GM21526 (cell line): Measurements from ENCODE around the gene PUS7.
"Not testable (repeated sequence)": the region's sequence is repeated elsewhere in the genome, so short reads cannot be mapped to it uniquely, and the experiment has no call there.

Experiments
- ATAC-seq: cut with Tn5 transposase; IDR thresholded peaks from one replicate; pipeline ENCODE4 v1.9.1; 2021; ENCODE audit warnings: moderate library complexity; ENCODE audit not compliant: unreplicated experiment, low FRiP score

The PUS7 gene

DNA sequence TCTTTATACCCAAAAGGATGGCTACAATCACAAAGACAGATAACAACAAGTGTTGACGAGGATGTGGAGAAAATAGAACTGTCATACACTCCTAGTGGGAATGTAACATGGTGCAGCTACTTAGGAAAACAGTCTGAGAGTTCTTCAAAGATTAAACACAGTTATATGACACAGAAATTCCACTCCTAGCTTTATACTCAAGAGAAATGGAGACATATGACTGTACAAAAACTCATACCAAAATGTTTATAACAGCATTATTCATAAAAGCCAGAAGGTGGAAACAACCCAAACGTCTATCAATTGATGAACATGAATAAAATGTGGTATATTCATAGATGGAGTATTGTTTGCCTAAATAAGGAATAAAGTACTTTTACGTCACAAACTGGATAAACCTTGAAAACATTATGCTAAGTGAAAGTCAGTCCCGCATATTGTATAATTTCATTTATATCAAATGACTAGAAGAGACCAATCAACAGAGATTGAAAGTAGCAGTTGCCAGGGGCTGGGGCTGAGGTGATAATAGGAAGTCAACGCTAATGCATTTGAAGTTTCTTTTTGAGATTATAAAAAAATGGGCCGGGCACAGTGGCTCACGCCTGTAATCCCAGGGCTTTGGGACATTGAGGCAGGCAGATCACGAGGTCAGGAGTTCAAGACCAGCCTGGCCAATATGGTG is 71.8 kb downstream of the PUS7 start:
- no peak for ATAC-seq

DNA sequence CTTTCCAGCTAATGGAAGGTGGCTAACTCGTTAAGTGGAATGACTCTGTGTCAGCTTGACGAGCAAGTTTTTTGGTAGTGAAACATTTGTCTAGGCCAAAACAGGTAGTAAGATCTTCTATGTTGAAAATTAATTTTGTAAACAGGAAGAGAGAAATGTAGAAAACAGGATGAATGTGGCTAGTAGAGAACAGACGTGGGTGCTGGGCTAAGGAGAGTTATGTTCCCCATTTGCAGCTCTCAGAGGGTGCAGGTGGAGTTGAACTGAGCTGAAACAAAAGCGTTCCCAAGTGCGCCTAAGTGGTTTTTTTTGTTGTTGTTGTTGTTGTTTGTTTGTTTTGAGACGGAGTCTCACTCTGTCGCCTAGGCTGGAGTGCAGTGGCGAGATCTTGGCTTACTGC is 73.9 kb downstream of the PUS7 start:
- ATAC-seq, result peak; percentile 75

DNA sequence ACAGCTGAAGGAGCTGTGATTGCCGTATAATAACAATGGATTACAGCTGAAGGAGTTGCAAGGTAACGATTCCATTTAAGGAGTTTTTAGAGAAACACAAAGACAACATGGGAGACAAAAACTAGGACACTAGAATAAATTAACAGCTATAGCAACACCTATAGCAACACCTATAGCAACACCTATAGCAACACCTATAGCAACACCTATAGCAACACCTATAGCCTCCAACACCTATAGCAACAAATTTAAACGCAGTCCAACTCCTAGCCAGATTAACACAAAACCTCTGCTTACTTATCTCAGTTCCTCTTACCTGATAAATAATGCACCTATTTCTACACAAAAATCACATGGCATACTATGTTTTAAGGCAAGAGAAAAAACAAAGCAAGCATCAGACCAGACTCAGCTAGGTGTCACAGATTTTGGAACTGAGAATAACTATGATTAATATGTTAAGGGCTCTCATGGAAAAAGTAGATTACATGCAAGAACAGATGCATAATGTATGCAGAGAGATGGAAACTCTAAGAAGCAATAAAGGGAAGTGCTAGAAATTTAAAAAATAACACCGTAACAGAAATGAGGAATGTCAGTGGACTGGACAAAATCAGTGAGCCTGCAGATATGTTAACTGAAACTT is 77.6 kb downstream of the PUS7 start:
- no peak for ATAC-seq

DNA sequence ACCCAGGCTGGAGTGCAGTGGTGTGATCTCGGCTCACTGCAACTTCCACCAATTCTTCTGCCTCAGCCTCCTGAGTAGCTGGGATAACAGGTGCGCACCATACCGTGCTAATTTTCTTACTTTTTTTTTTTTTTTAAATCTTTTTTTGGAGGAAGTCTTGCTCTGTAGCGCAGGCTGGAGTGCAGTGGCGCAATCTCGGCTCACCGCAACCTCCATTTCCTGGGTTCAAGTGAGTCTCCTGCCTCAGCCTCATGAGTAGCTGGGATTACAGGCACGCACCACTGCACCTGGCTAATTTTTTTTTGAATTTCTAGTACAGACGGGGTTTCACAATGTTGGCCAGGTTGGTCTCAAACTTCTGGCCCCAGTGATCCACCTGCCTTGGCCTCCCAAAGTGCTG is 79.9 kb downstream of the PUS7 start:
- ATAC-seq, result not testable (repeated sequence)

DNA sequence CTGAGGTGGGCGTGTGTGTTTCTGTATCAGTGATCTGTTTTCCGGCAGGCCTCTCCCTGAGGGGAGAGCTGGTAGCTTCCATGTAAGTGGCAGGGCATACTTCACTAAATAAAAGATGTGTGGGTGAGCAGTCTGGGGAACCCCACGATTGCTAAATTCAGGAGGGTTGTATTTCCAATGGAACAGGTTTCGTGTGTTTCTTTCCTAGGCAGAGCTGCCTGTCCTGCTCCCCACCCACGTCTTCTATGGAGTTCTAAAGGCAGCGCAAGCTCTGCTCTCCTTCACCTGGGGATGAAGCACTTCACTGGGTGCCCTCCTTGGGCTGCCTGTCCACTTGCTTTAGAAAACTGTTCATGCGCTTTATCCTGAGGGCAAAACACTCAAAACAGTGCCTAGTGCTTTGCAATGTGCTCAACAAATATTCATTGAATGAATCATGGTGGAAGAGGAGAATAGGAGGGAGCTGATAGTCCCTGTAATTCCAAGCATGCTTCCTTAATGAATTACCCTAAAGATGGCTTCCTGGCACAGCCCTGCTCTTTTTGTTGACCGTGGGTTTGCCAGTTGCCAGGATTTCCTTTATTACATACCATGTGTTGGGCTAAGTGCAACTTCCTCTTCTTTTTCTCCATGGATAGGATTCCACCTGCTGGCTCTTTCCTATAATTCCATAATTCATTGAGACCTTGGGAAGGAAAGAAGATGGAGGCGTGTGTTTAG is 82.7 kb downstream of the PUS7 start:
- ATAC-seq, result no peak

DNA sequence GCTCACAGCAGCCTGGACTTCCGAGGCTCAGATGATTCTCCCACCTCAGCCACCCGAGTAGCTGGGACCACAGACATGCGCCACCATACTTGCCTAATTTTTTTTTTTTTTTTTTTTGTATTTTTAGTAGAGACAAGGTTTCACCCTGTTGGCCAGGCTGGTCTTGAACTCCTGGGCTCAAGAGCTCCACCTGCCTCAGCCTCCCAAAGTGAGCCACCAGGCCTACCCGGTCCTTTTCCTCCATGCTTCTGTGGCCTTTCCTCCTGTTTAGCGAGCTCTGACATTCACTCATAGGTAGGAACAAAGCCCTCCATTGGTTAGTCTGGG is 83.3 kb downstream of the PUS7 start:
- ATAC-seq, result no peak

DNA sequence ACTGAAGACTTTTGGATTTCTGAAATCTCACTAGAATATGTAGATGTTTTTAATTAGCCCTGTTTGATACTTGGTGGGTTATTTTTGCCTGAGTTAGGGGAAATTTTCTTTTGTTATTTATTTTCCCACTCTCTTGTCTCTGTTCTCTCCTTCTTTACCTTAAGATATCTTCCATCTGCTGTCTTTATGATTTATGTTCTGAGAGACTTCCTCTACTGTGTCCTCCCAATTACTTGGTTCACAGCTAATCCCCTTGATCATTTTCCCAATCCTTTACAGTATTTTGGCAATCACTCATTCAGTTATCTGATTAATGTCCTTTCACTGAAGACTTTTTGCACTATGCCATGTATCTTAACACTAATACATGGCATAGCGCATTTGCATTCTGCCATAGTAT is 83.8 kb downstream of the PUS7 start:
- ATAC-seq, result no peak

DNA sequence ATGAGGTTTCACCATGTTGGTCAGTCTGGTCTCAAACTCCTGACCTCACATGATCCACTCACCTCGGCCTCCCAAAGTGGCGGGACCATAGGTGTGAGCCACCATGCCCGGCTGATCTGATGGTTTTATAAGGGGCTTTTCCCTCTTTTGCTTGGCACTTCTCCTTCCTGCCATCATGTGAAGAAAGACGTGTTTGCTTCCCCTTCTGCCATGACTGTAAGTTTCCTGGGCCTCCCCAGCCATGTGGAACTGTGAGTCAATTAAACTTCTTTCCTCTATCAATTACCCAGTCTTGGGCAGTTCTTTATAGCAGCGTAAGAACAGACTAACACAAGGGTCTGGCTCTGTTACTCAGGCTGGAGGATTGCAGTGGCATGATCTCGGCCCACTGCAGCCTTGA is 84.7 kb downstream of the PUS7 start:
- ATAC-seq, result not testable (repeated sequence)

DNA sequence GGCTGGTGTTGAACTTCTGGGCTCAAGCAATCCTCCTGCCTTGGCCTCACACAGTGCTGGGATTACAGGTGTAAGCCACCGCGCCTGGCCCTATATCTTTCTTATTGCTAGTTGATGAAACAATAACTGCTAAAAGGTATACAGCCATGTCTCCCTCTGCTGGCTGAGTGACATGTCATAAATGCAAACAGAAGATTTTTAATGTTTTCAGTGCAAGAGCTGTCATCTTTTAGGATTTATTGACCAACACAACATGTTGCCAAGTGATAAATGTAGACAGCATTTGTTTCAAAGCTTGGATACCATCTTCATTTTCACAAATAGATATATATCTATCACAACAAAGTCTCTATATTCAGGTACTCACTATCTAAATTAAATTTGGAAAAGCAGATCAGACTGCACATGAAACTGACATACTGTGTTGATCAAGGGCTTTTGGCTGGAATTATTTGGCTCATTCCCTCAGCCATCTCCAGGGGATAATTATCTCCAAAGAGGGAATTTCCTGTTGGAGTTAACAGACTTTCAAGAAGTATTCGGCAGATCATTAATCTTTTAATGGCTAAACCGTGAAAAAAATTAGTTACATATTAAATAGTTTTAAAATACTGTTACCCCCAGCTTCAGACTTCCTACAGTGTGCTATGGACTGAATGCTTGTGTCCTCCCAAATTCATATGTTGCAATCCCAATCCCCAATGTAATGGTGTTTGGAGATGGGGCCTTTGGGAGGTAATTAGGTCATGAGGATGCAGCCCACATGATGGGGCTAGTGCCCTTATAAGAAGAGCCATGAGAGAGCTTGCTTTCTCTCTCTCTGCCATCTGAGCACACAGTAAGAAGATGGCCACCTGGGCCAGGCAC is 92.1 kb downstream of the PUS7 start:
- no peak for ATAC-seq

DNA sequence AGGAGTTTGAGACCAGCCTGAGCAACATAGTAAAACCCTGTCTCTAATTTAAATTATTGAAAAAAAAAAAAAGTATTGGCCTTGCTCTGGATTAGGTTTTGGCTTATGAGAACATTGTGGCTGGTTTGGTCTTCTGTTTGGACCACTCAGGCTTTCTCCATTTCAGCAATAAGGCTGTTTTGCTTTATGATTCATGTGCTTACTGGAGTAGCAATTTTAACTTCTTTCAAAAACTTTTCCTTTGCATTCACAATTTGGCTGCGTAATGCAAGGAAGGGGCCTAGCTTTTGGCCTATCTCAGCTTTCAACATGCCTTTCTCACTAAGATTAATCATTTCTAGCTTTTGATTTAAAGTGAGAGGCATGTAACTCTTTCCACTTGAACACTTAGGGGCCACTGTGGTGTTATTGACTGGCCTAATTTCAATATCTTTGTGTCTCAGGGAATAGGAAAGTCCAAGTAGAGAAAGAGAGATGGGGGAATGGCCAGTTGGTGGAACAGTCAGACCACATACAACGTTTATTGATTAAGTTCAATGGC is 95.4 kb downstream of the PUS7 start:
- no peak for ATAC-seq

DNA sequence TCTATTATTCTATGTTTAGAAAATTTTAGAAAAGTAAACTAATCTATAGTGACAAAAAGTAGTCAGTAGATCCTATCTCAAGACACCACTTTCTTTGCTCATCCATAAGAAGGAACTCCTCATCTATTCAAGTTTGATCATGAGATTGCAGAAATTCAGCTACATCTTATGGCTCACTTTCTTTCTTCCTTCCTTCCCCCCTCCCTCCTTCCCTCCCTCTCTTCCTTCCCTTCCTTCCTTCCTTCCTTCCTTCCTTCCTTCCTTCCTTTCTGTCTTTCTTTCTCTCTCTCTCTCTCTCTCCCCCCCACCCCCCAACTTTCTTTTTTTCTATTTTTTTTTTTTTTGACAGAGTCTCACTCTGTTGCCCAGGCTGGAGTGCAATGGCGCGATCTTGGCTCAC is 98.1 kb downstream of the PUS7 start:
- ATAC-seq, result no peak

DNA sequence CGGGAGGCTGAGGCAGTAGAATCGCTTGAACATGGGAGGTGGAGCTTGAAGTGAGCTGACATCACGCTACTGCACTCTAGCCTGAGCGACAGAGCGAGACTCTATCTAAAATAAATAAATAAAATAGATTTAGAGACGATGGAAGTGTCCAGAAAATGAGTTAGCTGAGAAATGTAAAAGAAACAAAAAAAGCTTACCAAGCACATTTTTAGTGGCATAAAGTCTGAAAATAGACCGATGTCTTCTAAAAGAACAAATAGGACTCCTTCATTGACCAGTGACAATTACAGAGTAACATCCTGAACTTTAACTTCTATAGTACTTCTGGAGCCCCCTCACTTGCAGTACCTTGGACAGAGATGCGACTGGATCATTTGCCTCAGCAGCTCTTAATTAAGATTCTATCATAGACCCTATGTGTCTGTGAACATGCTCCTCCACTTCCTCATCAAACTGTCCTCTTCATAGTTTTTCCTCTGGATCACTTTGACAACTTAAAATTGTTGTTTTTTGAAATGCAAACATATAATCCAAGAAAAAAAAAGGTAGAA is 108.1 kb downstream of the PUS7 start:
- ATAC-seq, result no peak

DNA sequence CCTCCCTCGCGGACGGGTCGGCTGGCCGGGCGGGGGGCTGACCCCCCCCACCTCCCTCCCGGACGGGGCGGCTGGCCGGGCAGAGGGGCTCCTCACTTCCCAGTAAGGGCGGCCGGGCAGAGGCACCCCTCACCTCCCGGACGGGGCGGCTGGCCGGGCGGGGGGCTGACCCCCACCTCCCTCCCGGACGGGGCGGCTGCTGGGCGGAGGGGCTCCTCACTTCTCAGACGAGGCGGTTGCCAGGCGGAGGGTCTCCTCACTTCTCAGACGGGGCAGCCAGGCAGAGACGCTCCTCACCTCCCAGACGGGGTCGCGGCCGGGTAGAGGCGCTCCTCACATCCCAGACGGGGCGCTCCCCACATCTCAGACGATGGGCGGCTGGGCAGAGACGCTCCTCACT is 111.3 kb downstream of the PUS7 start:
- not testable (repeated sequence) for ATAC-seq

DNA sequence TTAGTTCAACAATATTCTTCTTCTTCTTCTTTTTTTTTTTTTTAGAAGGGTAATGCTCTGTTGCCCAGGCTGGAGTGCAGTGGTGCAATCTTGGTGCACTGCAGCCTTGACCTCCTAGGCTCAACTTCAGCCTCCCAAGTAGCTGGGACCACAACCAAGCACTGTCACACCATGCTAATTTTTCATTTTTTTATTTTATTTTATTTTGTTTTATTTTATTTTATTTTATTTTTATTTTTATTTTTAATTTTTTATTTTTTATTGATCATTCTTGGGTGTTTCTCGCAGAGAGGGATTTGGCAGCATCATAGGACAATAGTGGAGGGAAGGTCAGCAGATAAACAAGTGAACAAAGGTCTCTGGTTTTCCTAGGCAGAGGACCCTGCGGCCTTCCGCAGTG is 112.3 kb downstream of the PUS7 start:
- not testable (repeated sequence) for ATAC-seq

DNA sequence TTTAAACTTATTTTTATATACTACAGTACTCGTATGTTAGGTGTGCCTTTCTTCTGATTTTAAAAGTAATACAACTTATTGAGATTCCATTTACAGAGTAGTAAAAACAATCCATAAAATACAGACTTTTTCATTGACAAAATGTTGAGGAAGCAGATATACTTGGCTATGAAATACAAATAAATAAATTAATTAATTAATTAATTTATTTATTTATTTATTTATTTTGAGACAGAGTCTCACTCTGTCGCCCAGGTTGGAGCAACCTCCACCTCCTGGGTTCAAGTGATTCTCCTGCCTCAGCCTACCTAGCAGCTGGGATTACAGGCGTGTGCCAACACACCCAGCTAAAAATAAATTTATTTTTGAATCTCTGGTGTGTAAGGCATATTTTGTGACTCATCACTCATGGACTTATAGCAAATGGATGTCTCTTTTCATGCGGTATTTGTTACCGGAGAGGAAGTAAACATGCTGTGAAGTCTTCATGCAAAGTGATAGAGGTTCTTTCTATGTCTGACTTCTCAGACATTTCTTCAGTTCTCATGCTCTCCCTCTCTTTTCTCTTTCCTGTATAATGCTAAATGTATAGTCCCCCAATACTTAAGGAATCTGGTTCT is 113.2 kb downstream of the PUS7 start:
- no peak for ATAC-seq
